GM18861 (cell line): Measurements from ENCODE around the gene GSE1.

ENCODE experiments used
- ATAC-seq: cut with Tn5 transposase; IDR thresholded peaks from one replicate; pipeline ENCODE4 v1.9.1; 2021; ENCODE audit not compliant: unreplicated experiment

Gene GSE1

GRCh38 chr16:85612801-85613603, at the start of gene GSE1:
TSS of gene GSE1 (plus strand) at chr16:85613322. CDS start at chr16:85613392, 70 bp downstream.
- peak; percentile 27 for ATAC-seq

DNA sequence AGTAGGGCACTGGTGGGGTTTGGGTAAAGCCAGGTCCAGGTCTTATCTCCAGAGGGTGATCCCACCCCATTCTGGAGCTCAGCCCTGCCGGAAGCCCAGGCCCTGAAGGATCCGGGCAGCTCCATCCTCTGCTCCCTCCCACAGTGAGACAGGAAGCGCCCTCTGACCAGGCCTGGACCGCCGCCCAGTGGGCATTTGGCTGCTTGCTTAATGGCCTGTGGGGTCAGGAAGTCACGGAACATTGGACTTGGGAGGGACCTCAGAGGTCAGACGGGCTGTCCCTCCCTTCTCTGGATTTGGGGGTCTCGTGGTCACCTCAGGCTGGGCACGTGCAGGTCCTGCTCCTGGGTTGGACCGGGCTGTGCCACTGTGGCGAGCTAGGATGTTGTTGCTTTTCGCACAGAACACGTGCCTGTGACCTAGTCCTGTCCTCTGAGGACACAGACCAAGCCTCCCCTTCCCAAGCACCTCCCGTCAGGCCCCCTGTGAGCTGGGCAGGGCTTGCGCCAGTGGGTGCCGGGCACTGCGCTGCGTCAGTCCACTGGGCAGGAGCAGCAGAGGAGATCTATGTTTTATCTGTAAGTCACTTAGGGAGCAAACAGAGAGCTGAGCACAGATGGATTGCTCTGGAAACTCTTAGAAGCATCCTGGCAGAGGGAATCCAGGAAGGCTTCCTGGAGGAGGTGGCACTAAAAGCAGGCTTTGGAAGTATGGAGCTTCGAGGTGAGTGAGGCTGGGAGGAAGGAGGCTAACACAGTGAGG, 49.4 kb upstream of the GSE1 start:
- ATAC-seq = no peak

- no peak for ATAC-seq
Observed at GRCh38 chr16:85564277-85565051, 48.7 kb upstream of the GSE1 start.

DNA sequence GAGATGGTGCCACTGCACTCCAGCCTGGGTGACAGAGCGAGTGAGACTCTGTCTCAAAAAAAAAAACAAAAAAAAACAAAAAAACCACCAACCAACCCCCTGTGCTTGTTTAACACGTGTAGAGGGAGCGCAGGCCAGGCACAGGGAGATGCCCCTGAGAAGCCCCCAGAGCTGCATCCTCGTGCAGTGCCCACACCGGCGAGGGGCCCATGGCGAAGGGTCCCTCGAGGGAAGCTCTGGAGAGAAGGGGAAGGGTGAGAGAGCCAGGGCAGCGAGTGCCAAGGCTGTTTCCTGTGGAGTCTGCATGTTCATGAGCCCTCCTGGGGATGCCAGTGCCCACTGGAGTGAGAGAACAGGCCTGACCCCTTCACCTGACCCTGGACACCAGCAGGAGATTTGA, 47.8 kb upstream of the GSE1 start:
- ATAC-seq = no peak

DNA sequence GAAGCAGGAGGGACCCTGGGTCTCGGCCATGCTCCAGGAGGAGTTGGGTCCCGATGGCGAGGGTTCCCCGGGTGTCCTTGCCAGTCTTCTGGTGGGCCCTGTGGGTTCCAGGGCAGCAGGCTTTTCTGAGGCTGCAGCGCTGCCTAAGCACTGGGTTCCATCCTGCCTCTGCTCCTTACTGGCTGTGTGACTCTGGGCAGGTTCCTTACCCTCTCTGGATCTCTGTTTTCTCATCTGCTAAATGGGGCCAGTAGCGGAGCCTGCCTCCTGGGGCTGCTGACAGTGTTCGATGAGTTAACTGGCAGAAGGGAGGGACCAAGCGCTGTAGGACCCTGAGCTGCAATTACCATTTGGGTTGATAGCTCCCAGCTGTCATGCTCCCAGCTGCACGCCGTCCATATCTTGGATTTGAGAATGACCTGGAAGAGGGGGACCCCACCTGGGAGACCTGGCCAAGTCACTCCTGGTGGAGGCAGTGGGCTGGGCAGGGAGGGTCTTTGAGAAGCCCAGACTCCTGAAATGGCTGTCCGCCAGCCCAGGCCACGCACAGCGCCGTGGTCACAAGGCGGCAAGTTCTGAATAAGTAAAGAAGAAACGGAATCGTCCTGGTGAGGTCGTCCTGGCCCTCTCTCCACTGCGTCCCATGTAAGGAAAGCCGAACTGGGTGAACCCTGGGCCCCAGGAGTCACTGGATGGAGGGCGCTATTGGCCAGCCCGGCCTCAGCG, 47.2 kb upstream of the GSE1 start:
- no peak for ATAC-seq

GRCh38 chr16:85566561-85567100, 46.5 kb upstream of the GSE1 start:
- ATAC-seq = no peak

DNA sequence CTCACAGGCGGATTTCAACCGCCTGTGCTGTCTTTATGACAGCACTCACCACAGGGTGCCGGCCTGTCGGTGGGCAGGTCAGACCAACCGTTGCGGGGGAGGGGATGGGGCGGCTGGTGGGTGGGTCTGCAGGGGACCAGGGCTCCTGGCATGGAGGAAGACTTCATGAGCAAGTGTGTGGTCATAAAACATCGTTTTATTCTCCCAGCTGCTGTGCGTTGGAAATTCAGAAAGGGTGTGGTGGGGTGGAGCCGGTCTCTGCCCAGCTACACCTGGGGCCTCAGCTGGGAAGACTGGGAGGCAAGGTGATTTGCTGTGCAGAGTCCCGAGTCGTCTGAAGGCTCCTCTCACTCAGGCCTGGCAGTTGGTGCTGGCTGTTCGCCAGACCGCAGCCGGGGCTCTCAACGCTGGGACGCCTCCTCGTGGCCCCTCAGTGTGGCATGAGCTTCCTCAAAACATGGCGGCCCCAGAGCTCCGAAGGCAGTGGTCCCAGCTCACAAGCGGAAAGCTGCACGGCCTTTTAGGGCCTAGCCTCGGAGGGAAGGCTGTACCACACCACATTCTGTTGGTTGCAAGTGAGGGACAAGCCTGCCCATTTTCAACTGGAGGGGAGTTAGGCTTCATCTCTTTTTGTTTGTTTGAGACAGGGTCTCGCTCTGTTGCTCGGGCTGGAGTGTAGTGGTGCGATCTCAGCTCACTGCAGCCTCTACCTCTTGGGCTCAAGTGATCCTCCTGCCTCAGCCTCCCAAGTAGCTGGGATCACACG, 45.8 kb upstream of the GSE1 start:
- ATAC-seq = no peak

GRCh38 chr16:85567935-85568334, 45.2 kb upstream of the GSE1 start:
- no peak for ATAC-seq

- ATAC-seq = no peak
Observed at GRCh38 chr16:85568519-85568918, 44.6 kb upstream of the GSE1 start.

- ATAC-seq = no peak
Observed at GRCh38 chr16:85569039-85569614, 44.0 kb upstream of the GSE1 start.

DNA sequence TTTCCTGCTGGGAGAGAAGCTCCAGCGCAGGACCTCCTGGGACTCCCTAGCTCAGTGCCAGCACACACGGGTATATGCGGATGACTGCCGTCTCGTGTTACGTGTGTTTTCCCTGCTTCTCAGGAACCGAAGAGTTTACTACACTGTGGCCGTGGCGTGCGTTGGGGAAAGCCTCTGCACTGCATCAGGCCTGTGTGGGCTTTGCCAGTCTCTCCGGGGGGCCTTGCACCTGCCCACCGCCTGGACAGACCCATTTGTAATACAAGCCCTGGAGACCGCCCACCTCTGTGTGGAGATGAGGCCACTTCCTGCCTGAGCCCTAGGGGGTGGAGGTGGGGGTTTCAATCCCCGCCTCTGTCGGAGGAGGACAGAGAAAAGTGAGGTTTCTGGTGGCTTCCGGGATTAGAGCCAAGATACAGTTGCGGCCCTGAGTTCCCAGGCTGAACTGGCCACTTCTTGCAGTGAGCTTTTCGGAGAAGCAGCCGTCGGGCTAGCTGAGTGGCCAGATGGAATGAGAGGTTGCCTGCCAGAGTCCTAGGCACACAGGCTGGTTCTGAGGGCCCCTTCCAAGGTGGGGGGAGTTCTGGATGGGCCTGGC, 43.4 kb upstream of the GSE1 start:
- peak; percentile 51 for ATAC-seq

- peak; percentile 32 for ATAC-seq
Observed at GRCh38 chr16:85570213-85570734, 42.8 kb upstream of the GSE1 start.

DNA sequence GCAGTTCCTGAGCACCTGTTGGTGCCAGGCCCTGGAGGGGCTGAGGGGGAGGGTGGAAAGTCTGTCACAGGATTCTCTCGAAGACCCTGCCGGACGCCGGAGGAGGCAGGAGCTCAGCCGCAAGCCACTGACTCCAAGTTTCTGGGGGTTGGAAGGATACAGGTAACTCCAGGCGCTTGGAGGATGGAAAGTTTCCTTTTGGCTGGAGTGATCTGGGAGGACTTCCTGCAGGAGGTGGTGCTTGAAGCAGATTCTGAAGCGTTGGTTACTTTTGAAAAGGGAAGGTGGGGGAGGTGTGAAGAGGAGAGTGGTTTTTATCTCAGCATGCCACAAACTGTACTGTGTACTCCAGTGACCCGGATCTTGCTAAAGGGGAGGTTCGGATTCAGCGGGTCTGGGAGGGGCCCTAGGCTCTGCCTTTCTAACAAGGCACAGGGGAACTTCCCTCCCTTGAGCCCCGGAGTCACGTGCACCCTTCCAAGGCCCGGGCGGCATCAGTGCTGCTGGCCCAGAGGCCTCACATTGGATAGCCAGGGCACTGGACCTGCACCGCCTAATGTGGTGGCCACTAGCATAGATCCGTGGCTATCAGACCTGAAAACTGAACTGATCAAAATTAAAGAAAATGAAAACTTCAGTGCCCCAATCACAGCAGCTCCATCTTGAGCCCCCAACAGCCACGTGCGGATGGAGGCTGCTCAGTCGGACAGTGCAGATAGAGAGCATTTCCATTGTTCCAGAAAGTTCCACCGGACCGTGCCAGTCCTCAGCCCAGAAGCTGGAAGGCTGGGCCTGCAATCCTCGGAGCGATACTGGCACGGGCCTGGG, 42.2 kb upstream of the GSE1 start:
- ATAC-seq = peak; percentile 32

DNA sequence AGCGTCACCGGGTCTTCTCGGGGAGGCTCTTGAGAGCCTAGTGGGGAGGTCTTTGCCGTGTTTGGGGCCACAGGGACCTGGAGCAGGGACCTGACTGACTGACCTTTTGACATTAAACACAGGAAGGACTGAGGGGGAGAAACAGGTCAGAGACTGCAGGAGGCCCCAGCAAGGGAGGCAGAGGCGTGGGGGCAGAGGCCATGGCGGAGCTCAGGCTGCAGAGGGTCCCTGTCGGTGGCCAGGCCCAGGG, 41.6 kb upstream of the GSE1 start:
- no peak for ATAC-seq

- no peak for ATAC-seq
Observed at GRCh38 chr16:85571813-85572619, 41.1 kb upstream of the GSE1 start.

GRCh38 chr16:85573045-85573695, 40.0 kb upstream of the GSE1 start:
- ATAC-seq = no peak
